Mammary epithelial cell (primary cell): Measurements from ENCODE around the gene BTBD7.

Experiments
- EZH2 ChIP-seq: IDR thresholded peaks from 2 replicates; pipeline ENCODE4 v1.6.1; 2012; ENCODE audit warnings: low read length, inconsistent platforms, borderline replicate concordance
- TF ChIP-seq, protein P1 (sequence below), 2 donors: IDR thresholded peaks in 1 of 2; conservative IDR thresholded peaks in 1 of 2; 2 replicates each; pipeline ENCODE4 v1.5.1; 2011 to 2012; ENCODE audit warnings: inconsistent platforms in 2 of 2, low read length in 2 of 2, mild to moderate bottlenecking in 2 of 2, control low read depth in 1 of 2, low read depth in 1 of 2; ENCODE audit not compliant: insufficient read depth in 1 of 2; ENCODE audit errors: extremely low read depth in 1 of 2

DNA sequence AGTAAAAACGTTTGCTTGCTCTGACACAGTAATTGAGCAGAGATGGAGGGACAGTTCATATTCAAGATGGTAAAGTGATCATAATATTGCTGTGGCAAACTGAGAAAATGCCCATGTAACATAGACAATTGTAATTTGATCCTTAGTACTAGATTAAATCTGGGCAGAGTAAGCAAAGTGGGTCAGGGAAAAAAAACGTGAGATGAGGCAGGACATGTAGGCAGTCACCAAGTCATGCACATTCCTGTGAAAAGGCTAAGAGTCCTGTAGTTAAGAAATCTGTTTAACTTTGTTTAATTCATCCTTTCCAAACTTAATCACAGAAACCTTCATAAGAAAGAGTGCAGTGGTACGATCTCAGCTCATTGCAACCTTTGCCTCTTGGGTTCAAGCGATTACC lies 16.1 kb downstream of the BTBD7 start:
- TF ChIP-seq EZH2, result no peak
- TF ChIP-seq, protein P1, sequence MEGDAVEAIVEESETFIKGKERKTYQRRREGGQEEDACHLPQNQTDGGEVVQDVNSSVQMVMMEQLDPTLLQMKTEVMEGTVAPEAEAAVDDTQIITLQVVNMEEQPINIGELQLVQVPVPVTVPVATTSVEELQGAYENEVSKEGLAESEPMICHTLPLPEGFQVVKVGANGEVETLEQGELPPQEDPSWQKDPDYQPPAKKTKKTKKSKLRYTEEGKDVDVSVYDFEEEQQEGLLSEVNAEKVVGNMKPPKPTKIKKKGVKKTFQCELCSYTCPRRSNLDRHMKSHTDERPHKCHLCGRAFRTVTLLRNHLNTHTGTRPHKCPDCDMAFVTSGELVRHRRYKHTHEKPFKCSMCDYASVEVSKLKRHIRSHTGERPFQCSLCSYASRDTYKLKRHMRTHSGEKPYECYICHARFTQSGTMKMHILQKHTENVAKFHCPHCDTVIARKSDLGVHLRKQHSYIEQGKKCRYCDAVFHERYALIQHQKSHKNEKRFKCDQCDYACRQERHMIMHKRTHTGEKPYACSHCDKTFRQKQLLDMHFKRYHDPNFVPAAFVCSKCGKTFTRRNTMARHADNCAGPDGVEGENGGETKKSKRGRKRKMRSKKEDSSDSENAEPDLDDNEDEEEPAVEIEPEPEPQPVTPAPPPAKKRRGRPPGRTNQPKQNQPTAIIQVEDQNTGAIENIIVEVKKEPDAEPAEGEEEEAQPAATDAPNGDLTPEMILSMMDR (conservative IDR thresholded peaks at IDR 0.05 in 1 of 2, IDR thresholded peaks at IDR 0.05 in 1 of 2; ENCODE audit: extremely low read depth in 1 of 2, insufficient read depth in 1 of 2, low read depth in 1 of 2, low read length in 2 of 2), result no peak
